Measurements from ENCODE around the gene WASHC3.
"Not testable (repeated sequence)": the region's sequence is repeated elsewhere in the genome, so short reads cannot be mapped to it uniquely, and the experiment has no call there.

Gene WASHC3

GRCh38 chr12:102051431-102051965, 10.3 kb downstream of the WASHC3 start:
- no peak for DNase-seq (ENCODE audit: low read depth in 3 of 3, low spot score in 1 of 3)

DNA sequence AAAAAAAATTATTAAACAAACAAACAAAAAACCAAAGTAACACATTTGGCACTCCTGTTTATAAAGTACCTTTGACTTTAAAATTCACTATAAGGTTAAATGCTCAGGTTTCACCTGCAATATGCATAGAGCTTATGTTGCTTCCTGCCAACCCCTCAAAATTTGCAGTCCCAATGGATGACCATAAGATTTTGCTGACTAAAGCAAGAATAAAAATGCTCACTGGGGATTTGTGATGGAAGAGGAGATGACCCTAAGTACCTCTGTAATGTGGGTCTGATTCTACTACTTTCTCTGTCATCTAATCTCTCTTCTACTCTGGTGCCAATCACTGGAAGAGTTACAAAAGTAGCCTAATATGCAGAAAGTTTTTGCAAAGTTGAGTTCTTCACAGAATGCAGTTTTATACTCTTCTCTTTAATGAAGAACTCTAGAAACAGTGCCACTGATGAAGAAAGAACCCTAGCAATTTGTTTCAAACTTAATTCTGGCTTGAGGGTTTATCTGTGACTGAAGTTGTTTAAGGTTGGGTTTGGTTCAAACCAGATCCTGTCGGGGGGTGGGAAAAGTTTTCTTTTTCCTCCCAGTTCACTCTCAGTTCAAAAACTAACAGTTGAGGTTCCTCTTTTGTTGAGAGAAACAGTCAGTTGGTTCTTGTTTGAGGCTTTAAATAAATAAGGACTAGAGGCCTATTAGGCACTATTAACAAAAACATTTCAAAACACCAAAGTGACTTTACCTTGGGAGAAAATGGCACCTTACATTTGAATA, 10.9 kb downstream of the WASHC3 start:
- no peak for DNase-seq (ENCODE audit: low read depth in 3 of 3, low spot score in 1 of 3)

DNA sequence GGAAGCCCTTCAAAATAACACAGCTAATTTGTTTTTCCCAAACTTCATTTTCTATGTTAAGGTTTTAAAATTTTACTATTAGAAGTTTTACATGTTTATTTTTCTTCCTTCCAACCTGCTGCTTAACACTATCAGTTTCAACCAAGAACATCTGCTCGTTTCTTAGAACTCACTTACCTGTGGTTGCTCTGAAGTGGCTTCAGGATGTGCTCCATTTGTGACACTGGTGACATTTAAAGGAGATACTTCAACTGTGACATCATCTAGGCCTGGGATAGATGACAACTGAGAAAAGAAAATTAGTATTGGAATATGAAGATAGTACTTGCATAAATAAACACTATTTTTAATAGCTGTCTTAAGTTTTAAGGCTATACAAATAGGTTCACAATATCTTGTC, 17.9 kb downstream of the WASHC3 start:
- DNase-seq (ENCODE audit: low read depth in 3 of 3, low spot score in 1 of 3), result no peak

DNA sequence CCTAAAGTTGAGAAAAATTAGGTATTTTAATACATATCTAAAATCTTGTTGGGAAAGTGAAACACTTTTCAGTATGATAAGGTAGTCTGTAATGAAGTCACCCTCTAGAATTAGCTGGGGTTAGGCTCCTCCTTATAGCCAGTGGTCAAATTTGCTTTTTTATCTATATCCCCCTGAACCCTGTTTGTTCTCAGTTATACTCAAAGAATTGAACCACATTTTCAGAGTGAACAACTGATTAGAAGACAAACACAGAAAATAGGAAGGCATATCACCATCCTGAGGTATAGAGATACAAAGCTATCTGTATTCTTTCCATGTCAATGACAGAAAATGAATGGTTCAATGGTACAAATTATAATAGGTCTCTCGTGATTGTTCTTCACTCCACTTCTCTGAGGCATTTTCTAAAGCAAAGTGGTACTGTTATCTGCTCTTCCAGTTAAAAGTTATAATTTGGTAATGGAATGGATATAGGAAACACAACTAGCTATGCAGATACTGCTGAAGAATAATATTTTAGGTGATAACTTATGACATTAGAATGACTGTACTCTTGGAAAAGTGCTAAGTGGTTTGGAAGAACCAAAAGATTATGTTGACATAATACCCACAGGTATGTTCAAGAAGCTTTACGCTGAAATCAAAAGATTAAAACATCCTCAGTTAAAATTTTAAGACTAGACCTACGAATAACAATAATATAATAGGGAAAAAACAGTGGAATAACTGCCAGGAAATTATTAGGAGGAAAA, 27.6 kb downstream of the WASHC3 start:
- no peak for DNase-seq (ENCODE audit: low read depth in 3 of 3, low spot score in 1 of 3)

GRCh38 chr12:102031852-102032251, 29.9 kb downstream of the WASHC3 start:
- DNase-seq (ENCODE audit: low read depth in 3 of 3, low spot score in 1 of 3), result no peak

DNA sequence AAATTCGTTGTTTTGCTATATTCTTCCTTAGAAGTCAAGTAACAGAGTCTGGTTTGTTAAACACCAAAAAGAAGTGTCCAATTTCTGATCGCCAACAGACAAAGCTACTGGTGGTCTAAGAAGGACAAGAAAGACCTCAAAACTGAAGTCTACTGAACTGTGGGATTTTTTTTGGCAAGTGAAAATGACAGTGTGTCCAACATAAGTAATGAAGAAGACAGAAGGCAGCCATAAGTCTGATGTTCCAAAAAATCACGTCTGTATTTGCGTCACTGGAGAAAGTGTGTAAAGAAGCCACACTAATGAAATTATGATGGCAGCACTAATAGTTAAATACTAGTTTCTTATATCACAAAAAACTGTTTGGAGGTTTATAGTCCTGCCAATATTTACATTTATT, 32.6 kb downstream of the WASHC3 start:
- DNase-seq (ENCODE audit: low read depth in 3 of 3, low spot score in 1 of 3), result no peak

DNA sequence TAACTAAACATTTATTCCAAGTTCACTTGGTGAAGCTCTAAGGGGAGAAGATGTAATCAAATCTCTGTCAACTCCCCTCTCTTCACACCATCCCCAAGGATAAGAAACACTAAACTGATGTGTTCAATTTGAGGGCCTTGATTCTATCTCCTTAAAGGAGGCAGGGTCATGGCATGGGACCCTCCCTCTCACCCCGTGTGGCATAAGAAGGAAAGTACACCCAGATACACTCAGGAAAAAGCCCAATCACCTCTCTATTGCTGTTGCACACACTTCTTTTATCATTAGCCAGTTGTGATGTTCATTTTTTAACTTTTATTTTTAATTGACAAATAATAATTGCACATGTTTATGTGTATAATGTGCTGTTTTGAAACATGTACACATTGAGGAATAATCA, 35.1 kb downstream of the WASHC3 start:
- no peak for DNase-seq (ENCODE audit: low read depth in 3 of 3, low spot score in 1 of 3)

GRCh38 chr12:102024765-102025164, 37.0 kb downstream of the WASHC3 start:
- no peak for DNase-seq (ENCODE audit: low read depth in 3 of 3, low spot score in 1 of 3)

GRCh38 chr12:102023343-102023930, 38.4 kb downstream of the WASHC3 start:
- DNase-seq (ENCODE audit: low read depth in 3 of 3, low spot score in 1 of 3), result no peak

- no peak for DNase-seq (ENCODE audit: low read depth in 3 of 3, low spot score in 1 of 3)
These were observed 39.5 kb downstream of the WASHC3 start for GRCh38 chr12:102022286-102022685.

- no peak for DNase-seq (ENCODE audit: low read depth in 3 of 3, low spot score in 1 of 3)
These were observed 40.1 kb downstream of the WASHC3 start for GRCh38 chr12:102021540-102022246.

GRCh38 chr12:102018607-102019006, 43.2 kb downstream of the WASHC3 start:
- DNase-seq (ENCODE audit: low read depth in 3 of 3, low spot score in 1 of 3), result not testable (repeated sequence)

DNA sequence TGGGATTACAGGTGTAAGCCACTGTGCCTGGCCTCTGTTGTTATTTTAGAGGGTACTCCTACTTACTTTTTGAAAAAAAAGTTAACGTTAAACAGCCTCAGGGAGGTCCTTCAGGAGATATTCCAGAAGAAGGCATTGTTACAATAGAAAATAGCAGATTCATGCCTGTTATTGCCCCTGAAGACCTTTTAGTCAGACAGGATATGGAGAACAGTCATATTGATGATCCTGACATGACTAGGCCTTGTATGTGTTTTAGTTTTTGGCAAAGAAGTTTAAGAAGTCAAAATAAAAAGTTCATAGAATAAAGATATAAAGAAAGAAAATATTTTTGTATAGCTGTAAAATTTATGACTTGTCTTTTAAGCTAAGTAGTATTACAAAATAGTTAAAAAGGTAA, 45.3 kb downstream of the WASHC3 start:
- DNase-seq (ENCODE audit: low read depth in 3 of 3, low spot score in 1 of 3), result no peak

GRCh38 chr12:102010265-102010994, 51.4 kb downstream of the WASHC3 start:
- DNase-seq (ENCODE audit: low read depth in 3 of 3, low spot score in 1 of 3), result no peak

DNA sequence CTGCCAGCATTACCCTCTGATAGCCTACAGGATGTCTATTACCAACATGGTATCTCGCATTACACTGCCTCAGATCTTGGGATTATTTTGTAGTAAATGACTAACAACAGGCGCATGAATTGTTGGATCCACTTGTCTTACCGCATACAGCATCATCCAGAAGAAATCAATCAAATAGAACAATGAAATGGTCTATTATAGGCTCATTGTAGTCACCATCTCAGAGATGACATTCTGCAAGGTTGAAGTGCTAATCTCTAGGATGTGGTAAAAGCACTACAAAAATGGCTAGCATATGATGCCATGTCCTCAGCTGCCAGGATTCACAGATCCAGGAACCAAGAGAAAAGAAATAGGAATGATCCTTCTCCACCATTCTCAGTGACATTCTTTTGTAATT, 52.0 kb downstream of the WASHC3 start:
- DNase-seq (ENCODE audit: low read depth in 3 of 3, low spot score in 1 of 3), result no peak

GRCh38 chr12:102008615-102009126, 53.1 kb downstream of the WASHC3 start:
- DNase-seq (ENCODE audit: low read depth in 3 of 3, low spot score in 1 of 3), result no peak

DNA sequence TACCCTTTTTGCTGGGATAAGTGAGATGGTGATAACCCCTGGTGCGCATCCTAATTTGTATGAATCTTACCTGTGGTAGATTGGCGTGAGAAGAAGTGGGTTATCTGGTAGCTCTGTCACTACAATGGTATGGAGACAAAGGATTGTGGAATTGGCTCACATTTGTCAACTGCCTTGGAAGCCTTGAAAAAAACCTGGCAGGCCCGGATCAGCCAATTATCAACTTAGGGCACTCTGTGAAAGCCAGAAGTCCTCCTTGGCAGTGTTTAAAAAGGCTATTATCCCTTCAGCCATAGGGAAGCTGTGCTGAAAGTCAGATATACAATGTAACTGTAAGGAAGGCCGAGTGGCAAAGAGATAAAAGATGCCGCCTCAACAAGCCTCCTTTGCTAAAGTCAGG, 56.5 kb downstream of the WASHC3 start:
- no peak for DNase-seq (ENCODE audit: low read depth in 3 of 3, low spot score in 1 of 3)

- no peak for DNase-seq (ENCODE audit: low read depth in 3 of 3, low spot score in 1 of 3)
These were observed 64.7 kb downstream of the WASHC3 start for GRCh38 chr12:101997102-101997501.

- no peak for DNase-seq (ENCODE audit: low read depth in 3 of 3, low spot score in 1 of 3)
These were observed 66.1 kb downstream of the WASHC3 start for GRCh38 chr12:101995684-101996083.

DNA sequence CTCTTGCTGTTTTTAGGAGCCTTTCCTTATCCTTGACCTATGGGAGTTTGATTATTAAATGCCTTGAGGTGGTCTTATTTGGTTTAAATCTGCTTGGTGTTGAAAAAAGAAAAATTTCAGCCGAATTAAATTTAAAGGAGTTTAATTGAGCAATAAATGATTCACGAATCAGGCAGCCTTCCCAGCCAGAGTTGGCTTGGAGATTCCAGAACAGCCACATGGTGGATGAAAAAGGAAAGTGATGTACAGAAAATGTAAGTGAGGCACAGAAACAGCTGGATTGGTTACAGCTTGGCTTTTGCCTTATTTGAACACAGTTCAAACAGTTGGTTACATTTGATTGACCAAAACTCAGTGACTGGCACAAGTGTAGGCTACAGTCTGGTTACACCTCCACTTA, 69.7 kb downstream of the WASHC3 start:
- no peak for DNase-seq (ENCODE audit: low read depth in 3 of 3, low spot score in 1 of 3)

All from stimulated activated CD4-positive, alpha-beta T cell treated with anti-CD3 and anti-CD28 coated beads, TNF-alpha, amount 100 ng/mL, for 1 hour (primary cell).